H9 (cell line): ENCODE results near the gene RAB33B. TPM values are rescaled to one million over a fixed set of nuclear protein-coding genes. Genes with fewer than 3 reads are reported as not detected.

Experiments
- DNase-seq: peaks from one replicate; pipeline ENCODE4 v3.0.0-alpha.2; 2017
- H2AFZ ChIP-seq: one replicate; pipeline ENCODE4 v1.6.1; 2013; ENCODE audit warnings: mild to moderate bottlenecking, low read length, control low read depth, moderate library complexity
- H2AK5ac ChIP-seq: 2 replicates; pipeline ENCODE4 v1.6.1; 2013; ENCODE audit warnings: low read length, control low read depth, mixed read lengths; ENCODE audit not compliant: insufficient read length
- H2BK120ac ChIP-seq: one replicate; pipeline ENCODE4 v1.6.1; 2013; ENCODE audit warnings: low read depth, mild to moderate bottlenecking, low read length, control low read depth, inconsistent platforms; ENCODE audit not compliant: poor library complexity, severe bottlenecking
- H2BK12ac ChIP-seq: 2 replicates; pipeline ENCODE4 v1.6.1; 2013; ENCODE audit warnings: low read length, control low read depth, mixed read lengths, low read depth; ENCODE audit not compliant: insufficient read length
- H2BK15ac ChIP-seq: 2 replicates; pipeline ENCODE4 v1.6.1; 2013; ENCODE audit warnings: low read depth, low read length, control low read depth
- H2BK20ac ChIP-seq: one replicate; pipeline ENCODE4 v1.6.1; 2013; ENCODE audit warnings: low read depth, mild to moderate bottlenecking, low read length, control low read depth, inconsistent platforms; ENCODE audit not compliant: poor library complexity, severe bottlenecking
- H2BK5ac ChIP-seq: 2 replicates; pipeline ENCODE4 v1.6.1; 2013; ENCODE audit warnings: low read length, control low read depth, mixed read lengths; ENCODE audit not compliant: insufficient read length
- H3K14ac ChIP-seq: 2 replicates; pipeline ENCODE4 v1.6.1; 2013; ENCODE audit warnings: low read length, control low read depth; ENCODE audit not compliant: insufficient read depth
- H3K18ac ChIP-seq: 2 replicates; pipeline ENCODE4 v1.6.1; 2013; ENCODE audit warnings: low read depth, mild to moderate bottlenecking, mixed read lengths, low read length, control low read depth; ENCODE audit not compliant: insufficient read length
- H3K23ac ChIP-seq: 2 replicates; pipeline ENCODE4 v1.6.1; 2013; ENCODE audit warnings: low read length, control low read depth, mixed read lengths, low read depth; ENCODE audit not compliant: insufficient read length
- H3K23me2 ChIP-seq: 2 replicates; pipeline ENCODE4 v1.6.1; 2013; ENCODE audit warnings: low read depth, mild to moderate bottlenecking, mixed read lengths, low read length, control low read depth; ENCODE audit not compliant: insufficient read length, poor library complexity, severe bottlenecking
- H3K27ac ChIP-seq: 2 replicates; pipeline ENCODE4 v1.5.1; 2013; ENCODE audit warnings: low read length, control low read depth, mixed read lengths, low read depth; ENCODE audit not compliant: insufficient read length
- H3K27me3 ChIP-seq: 2 replicates; pipeline ENCODE4 v1.6.1; 2013; ENCODE audit warnings: low read length, control low read depth, inconsistent platforms; ENCODE audit not compliant: insufficient read depth
- H3K4ac ChIP-seq: 2 replicates; pipeline ENCODE4 v1.6.1; 2013; ENCODE audit warnings: low read depth, mild to moderate bottlenecking, control low read depth, inconsistent platforms, low read length, moderate library complexity
- H3K4me1 ChIP-seq: 2 replicates; pipeline ENCODE4 v1.6.1; 2013; ENCODE audit warnings: low read length, control low read depth, inconsistent platforms; ENCODE audit not compliant: insufficient read depth
- H3K4me2 ChIP-seq: 2 replicates; pipeline ENCODE4 v1.6.1; 2013; ENCODE audit warnings: low read length, control low read depth, mixed read lengths; ENCODE audit not compliant: insufficient read length, insufficient read depth
- H3K56ac ChIP-seq: 2 replicates; pipeline ENCODE4 v1.6.1; 2013; ENCODE audit warnings: low read depth, mild to moderate bottlenecking, mixed read lengths, low read length, control low read depth; ENCODE audit not compliant: insufficient read length
- H3K79me1 ChIP-seq: 2 replicates; pipeline ENCODE4 v1.6.1; 2013; ENCODE audit warnings: low read depth, mild to moderate bottlenecking, moderate library complexity, low read length, control low read depth, inconsistent platforms; ENCODE audit not compliant: insufficient read depth, poor library complexity, severe bottlenecking
- H3K79me2 ChIP-seq: 2 replicates; pipeline ENCODE4 v1.6.1; 2013; ENCODE audit warnings: low read length, control low read depth, inconsistent platforms; ENCODE audit not compliant: insufficient read depth
- H3K9ac ChIP-seq: 2 replicates; pipeline ENCODE4 v1.6.1; 2013; ENCODE audit warnings: low read length, control low read depth, mixed read lengths; ENCODE audit not compliant: insufficient read length; ENCODE audit errors: extremely low read depth
- H3K9me3 ChIP-seq: one replicate; pipeline ENCODE4 v1.6.1; 2013; ENCODE audit warnings: low read depth, low read length, inconsistent platforms; ENCODE audit not compliant: control insufficient read depth
- H3T11ph ChIP-seq: one replicate; pipeline ENCODE4 v1.6.1; 2013; ENCODE audit warnings: mild to moderate bottlenecking, low read length, control low read depth, inconsistent platforms
- H4K20me1 ChIP-seq: one replicate; pipeline ENCODE4 v1.6.1; 2013; ENCODE audit not compliant: control insufficient read depth, insufficient read length, insufficient read depth
- H4K5ac ChIP-seq: 2 replicates; pipeline ENCODE4 v1.6.1; 2013; ENCODE audit warnings: low read depth, mild to moderate bottlenecking, mixed read lengths, low read length, control low read depth; ENCODE audit not compliant: insufficient read length
- H4K8ac ChIP-seq: replicated peaks from 2 replicates; pipeline ENCODE4 v1.6.1; 2013; ENCODE audit warnings: low read length, control low read depth, mixed read lengths, low read depth; ENCODE audit not compliant: insufficient read length
- H4K91ac ChIP-seq: 2 replicates; pipeline ENCODE4 v1.6.1; 2013; ENCODE audit warnings: low read depth, mild to moderate bottlenecking, moderate library complexity, mixed read lengths, low read length, control low read depth; ENCODE audit not compliant: insufficient read length
- H3K27ac Mint-ChIP-seq, 3 experiments: 2 replicates in 2 of 3; 3 replicates in 1 of 3; pipeline ENCODE4 v1.8.0; 2020 to 2021; ENCODE audit warnings: mixed read lengths in 3 of 3, mild to moderate bottlenecking in 1 of 3, moderate library complexity in 1 of 3
- H3K27me3 Mint-ChIP-seq: 2 replicates; pipeline ENCODE4 v1.8.0; 2021; ENCODE audit warnings: low read depth, mild to moderate bottlenecking, moderate library complexity, mixed read lengths
- H3K36me3 Mint-ChIP-seq, 3 experiments: 2 replicates in 2 of 3; 3 replicates in 1 of 3; pipeline ENCODE4 v1.8.0; 2020 to 2021; ENCODE audit warnings: low read depth in 3 of 3, mixed read lengths in 3 of 3; ENCODE audit not compliant: insufficient read depth in 1 of 3
- H3K4me1 Mint-ChIP-seq, 2 experiments: 2 replicates each; pipeline ENCODE4 v1.8.0; 2020; ENCODE audit warnings: mixed read lengths in 2 of 2
- H3K4me3 Mint-ChIP-seq, 2 experiments: 2 replicates in 1 of 2; 3 replicates in 1 of 2; pipeline ENCODE4 v1.8.0; 2020 to 2021; ENCODE audit warnings: mild to moderate bottlenecking in 2 of 2, mixed read lengths in 2 of 2, moderate library complexity in 1 of 2
- H3K9me3 Mint-ChIP-seq, 2 experiments: 2 replicates in 1 of 2; 3 replicates in 1 of 2; pipeline ENCODE4 v1.8.0; 2020; ENCODE audit warnings: mild to moderate bottlenecking in 2 of 2, mixed read lengths in 2 of 2, moderate library complexity in 1 of 2
- CTCF ChIP-seq: fragments of 200-600 bp; sonication (generic); conservative IDR thresholded peaks from 3 replicates; pipeline ENCODE4 v1.8.0; 2021; ENCODE audit warnings: antibody characterized with exemption, mild to moderate bottlenecking
- WGBS: extraction: QIAGEN DNeasy Blood & Tissue Kit; methylation state at CpG from one replicate; pipeline ENCODE4 v1.1.7; 2013; ENCODE audit warnings: missing lambda C conversion rate, low lambda C conversion rate, mixed read lengths; ENCODE audit not compliant: insufficient read length; ENCODE audit errors: extremely low coverage; 5-methylcytosine and 5-hydroxymethylcytosine counted together
- total RNA-seq: library from RNA; stranded (reverse); gene quantifications from 2 replicates; pipeline ENCODE4 v1.2.1, GENCODE V29; 2021

Gene RAB33B
- total RNA-seq, 1 experiment from 2014 or later = 7.7 TPM

GRCh38 chr4:139420652-139421051 lies 33.3 kb upstream of the RAB33B start:
- no peak overlapping the region for H3K9ac ChIP-seq
- no peaks in the 10 kb centered on the region for H3K23me2 ChIP-seq
- H2BK5ac ChIP-seq = no peak overlapping the region
- H3K79me1 ChIP-seq = no peaks in the 10 kb centered on the region
- no peaks in the 10 kb centered on the region for H3K27me3 ChIP-seq
- no peaks in the 10 kb centered on the region for H3K79me2 ChIP-seq
- no peak overlapping the region for H3K4ac ChIP-seq
- peaks cover 5 to 10% of the 10 kb centered on the region in 2 experiments; a peak in 4 of 5 replicates for H3K9me3 Mint-ChIP-seq
- no peak overlapping the region for H3K27ac Mint-ChIP-seq
- H2AFZ ChIP-seq = no peak overlapping the region
- no peaks in the 10 kb centered on the region for H3K27me3 Mint-ChIP-seq
- no peak overlapping the region for H2AK5ac ChIP-seq
- H3K56ac ChIP-seq = no peak overlapping the region
- no peaks in the 10 kb centered on the region for H4K20me1 ChIP-seq
- H4K8ac ChIP-seq = no peak overlapping the region
- H3K36me3 Mint-ChIP-seq = peaks cover 4 to 18% (median 7%) of the 10 kb centered on the region in 3 experiments; a peak in 6 of 7 replicates
- no peak overlapping the region for H2BK15ac ChIP-seq
- no peak overlapping the region for H3K14ac ChIP-seq
- no peak overlapping the region for H3K27ac ChIP-seq
- WGBS = no CpG with 5 or more reads among the region's 1 CpG
- H3K18ac ChIP-seq = no peak overlapping the region
- no peak for TF ChIP-seq CTCF
- no peak overlapping the region for H2BK20ac ChIP-seq
- H2BK12ac ChIP-seq = no peak overlapping the region
- H3K4me3 Mint-ChIP-seq = no peak overlapping the region
- H3K4me1 Mint-ChIP-seq = no peaks in the 10 kb centered on the region
- no peak overlapping the region for H3K4me2 ChIP-seq
- no peak overlapping the region for H4K91ac ChIP-seq
- no peak overlapping the region for H4K5ac ChIP-seq
- no peaks in the 10 kb centered on the region for H3K9me3 ChIP-seq
- H3K4me1 ChIP-seq = no peaks in the 10 kb centered on the region
- no peak overlapping the region for H3K23ac ChIP-seq
- no peak overlapping the region for H3T11ph ChIP-seq
- no peak for DNase-seq
- no peak overlapping the region for H2BK120ac ChIP-seq
